Ishikawa (cell line): Measurements from ENCODE around the gene PRCD.

Source experiments
- CEBPB ChIP-seq: IDR thresholded peaks from 2 replicates; pipeline ENCODE4 v1.6.1; 2012
- EP300 ChIP-seq: IDR thresholded peaks from 2 replicates; pipeline ENCODE4 v1.6.1; 2012; ENCODE audit warnings: borderline replicate concordance
- FOXM1 ChIP-seq: IDR thresholded peaks from 2 replicates; pipeline ENCODE4 v1.6.1; 2012; ENCODE audit warnings: low read depth, borderline replicate concordance
- MAX ChIP-seq: IDR thresholded peaks from 2 replicates; pipeline ENCODE4 v1.6.1; 2012
- RAD21 ChIP-seq: IDR thresholded peaks from 2 replicates; pipeline ENCODE4 v1.6.1; 2012; ENCODE audit warnings: low read depth
- REST ChIP-seq: IDR thresholded peaks from 2 replicates; pipeline ENCODE4 v1.6.1; 2012; ENCODE audit warnings: low read depth, mild to moderate bottlenecking
- TAF1 ChIP-seq: IDR thresholded peaks from 2 replicates; pipeline ENCODE4 v1.6.1; 2012; ENCODE audit warnings: low read depth, mild to moderate bottlenecking
- ZBTB7A ChIP-seq: IDR thresholded peaks from 2 replicates; pipeline ENCODE4 v1.6.1; 2012; ENCODE audit warnings: low read depth

- TF ChIP-seq REST (no peak), MAX (no peak), CEBPB (no peak), RAD21 (no peak), FOXM1 (no peak), EP300 (no peak), ZBTB7A (no peak), TAF1 (no peak)
These were observed 40.6 kb upstream of the PRCD start for GRCh38 chr17:76499267-76499667.
